Esophagus (tissue), 2 donors: ENCODE measurements around the gene TRIM17. TPM values are rescaled to one million over a fixed set of nuclear protein-coding genes. Genes with fewer than 3 reads are reported as not detected.
"Not testable (repeated sequence)": the region's sequence is repeated elsewhere in the genome, so short reads cannot be mapped to it uniquely, and the experiment has no call there.

Source experiments
- H3K27ac ChIP-seq, 2 donors: one replicate each; pipeline ENCODE4 v1.5.1; 2013; ENCODE audit warnings: low read depth in 2 of 2, mild to moderate bottlenecking in 2 of 2, inconsistent platforms in 1 of 2, low read length in 1 of 2, moderate library complexity in 1 of 2
- H3K27me3 ChIP-seq, 2 donors: one replicate each; pipeline ENCODE4 v1.6.1; 2013; ENCODE audit warnings: low read length in 2 of 2, control low read depth in 1 of 2, mild to moderate bottlenecking in 1 of 2; ENCODE audit not compliant: insufficient read depth in 2 of 2, control insufficient read depth in 1 of 2
- H3K36me3 ChIP-seq, 2 donors: one replicate each; pipeline ENCODE4 v1.6.1; 2013; ENCODE audit warnings: low read length in 1 of 2; ENCODE audit not compliant: control insufficient read depth in 2 of 2, insufficient read depth in 2 of 2
- H3K4me1 ChIP-seq, 2 donors: one replicate each; pipeline ENCODE4 v1.6.1; 2013; ENCODE audit warnings: low read length in 1 of 2; ENCODE audit not compliant: control insufficient read depth in 2 of 2, insufficient read depth in 2 of 2
- H3K4me3 ChIP-seq, 2 donors: one replicate each; pipeline ENCODE4 v1.5.1; 2013; ENCODE audit warnings: low read length in 2 of 2, mild to moderate bottlenecking in 2 of 2, low read depth in 1 of 2, moderate library complexity in 1 of 2
- H3K9me3 ChIP-seq, 2 donors: one replicate each; pipeline ENCODE4 v1.6.1; 2013; ENCODE audit warnings: mild to moderate bottlenecking in 2 of 2, low read depth in 1 of 2, low read length in 1 of 2, moderate library complexity in 1 of 2; ENCODE audit not compliant: control insufficient read depth in 2 of 2, insufficient read depth in 1 of 2
- WGBS, 2 donors: extraction: QIAGEN DNeasy Blood & Tissue Kit; methylation state at CpG; one replicate each; pipeline ENCODE4 v1.1.7; 2013; 5-methylcytosine and 5-hydroxymethylcytosine counted together
- polyA plus RNA-seq, 2 donors: library from polyadenylated mRNA; stranded (reverse); fragments of 200-250 nt; gene quantifications; one replicate each; pipeline ENCODE4 v1.2.3, GENCODE V29; 2013
- donor health status: healthy with polysubstance abuse.
- donor health status: Bipolar disorder and iron deficiency.

TRIM17 gene
- polyA plus RNA-seq, 2 donors = 1.1 to 1.8 TPM

DNA sequence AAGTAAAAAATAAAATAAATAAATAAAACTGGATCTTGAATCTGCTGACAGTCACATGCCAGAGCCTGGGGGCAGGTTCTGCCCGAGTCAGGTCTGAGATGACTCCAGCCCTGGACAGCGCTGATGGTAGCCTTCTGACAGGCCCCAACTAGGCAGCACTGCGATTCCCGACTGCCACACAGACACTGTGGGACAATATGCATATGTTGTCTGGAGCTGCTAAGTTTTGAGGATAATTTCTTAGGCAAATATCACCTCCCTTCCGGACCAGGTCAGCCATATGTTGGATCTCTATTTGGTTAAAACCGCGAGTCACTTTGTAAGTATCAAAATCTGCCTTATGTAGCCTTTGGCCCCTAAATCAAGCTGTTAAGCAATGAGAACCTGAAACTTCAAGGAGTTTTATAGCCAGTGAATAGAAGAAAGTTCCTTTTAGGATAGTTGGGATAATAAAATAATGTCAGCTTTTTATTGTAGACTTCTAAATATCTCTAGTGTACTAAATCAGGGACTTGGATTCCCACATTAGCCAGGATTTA lies 20.8 kb upstream of the TRIM17 start:
- no peak overlapping the region for H3K27ac ChIP-seq
- 83 to 89% methylated on average over 7 of the region's 7 CpGs for WGBS, 2 donors
- H3K4me1 ChIP-seq = no peaks in the 10 kb centered on the region
- H3K4me3 ChIP-seq = no peak overlapping the region
- H3K36me3 ChIP-seq = no peaks in the 10 kb centered on the region
- H3K27me3 ChIP-seq = peaks cover 2 to 3% of the 10 kb centered on the region in 2 donors
- H3K9me3 ChIP-seq = no peaks in the 10 kb centered on the region

- H3K4me3 ChIP-seq = no peak overlapping the region
- 79 to 83% methylated on average over 4 of the region's 4 CpGs for WGBS, 2 donors
- no peaks in the 10 kb centered on the region for H3K36me3 ChIP-seq
- no peak overlapping the region for H3K27ac ChIP-seq
- peaks cover 0 to 2% of the 10 kb centered on the region in 2 donors for H3K27me3 ChIP-seq
- H3K9me3 ChIP-seq = no peaks in the 10 kb centered on the region
- no peaks in the 10 kb centered on the region for H3K4me1 ChIP-seq
Measured at GRCh38 chr1:228434689-228435088, 18.0 kb upstream of the TRIM17 start.

DNA sequence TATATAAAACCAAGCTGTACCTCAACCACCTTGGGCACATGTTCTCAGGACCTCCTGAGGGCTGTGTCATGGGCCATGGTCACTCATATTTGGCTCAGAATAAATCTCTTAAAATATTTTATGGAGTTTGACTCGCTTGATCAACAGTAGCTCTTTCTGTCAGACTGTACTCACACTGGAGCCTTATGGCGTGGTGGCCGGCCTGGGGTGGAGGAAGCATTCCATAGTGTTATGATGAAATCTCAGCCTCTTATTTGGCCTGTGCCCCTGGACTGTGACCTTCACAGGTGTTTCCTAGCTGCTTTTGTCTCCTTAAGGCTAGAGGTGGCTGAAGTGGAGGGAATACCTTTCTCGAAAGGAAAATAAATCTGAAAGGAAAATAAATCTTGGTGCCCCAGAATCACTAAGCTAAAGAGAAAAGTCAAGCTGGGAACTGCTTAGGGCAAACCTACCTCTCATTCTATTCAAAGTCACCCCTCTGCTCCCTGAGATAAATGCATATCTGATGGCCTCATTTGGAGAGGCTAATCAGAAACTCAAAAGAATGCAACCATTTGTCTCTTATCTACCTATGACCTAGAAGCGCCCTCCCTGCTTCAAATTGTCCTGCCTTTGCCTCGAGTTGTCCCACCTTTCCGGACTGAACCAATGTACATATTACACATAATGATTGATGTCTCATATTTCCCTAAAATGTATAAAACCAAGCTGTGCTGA lies 16.8 kb upstream of the TRIM17 start:
- H3K27ac ChIP-seq, H3K36me3 ChIP-seq, H3K4me1 ChIP-seq, H3K9me3 ChIP-seq, H3K4me3 ChIP-seq, H3K27me3 ChIP-seq: not testable (repeated sequence)
- WGBS, 2 donors = 66 to 68% methylated on average over 7 of the region's 7 CpGs

DNA sequence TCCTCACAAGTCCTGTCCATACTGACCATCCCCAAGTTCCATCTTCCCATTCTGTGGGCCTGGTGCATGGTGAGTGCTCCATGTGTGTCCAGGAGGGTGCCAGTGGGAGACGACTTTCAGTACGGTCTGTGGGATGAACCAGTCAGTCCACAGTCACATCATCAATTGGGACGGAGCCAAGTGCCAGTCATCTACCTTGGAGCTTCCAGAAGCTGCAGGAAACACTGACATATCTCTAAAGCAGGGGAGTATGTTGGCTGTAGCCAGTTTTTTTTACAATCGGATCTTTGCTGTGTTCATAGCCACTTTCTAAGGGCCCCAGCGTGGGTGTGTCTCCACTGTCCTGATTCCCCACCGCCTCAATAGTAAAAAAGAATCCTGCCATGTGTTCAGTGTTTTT lies 13.6 kb upstream of the TRIM17 start:
- WGBS, 2 donors = 66 to 69% methylated on average over 6 of the region's 6 CpGs
- peaks cover 0 to 2% of the 10 kb centered on the region in 2 donors for H3K27me3 ChIP-seq
- no peak overlapping the region for H3K27ac ChIP-seq

DNA sequence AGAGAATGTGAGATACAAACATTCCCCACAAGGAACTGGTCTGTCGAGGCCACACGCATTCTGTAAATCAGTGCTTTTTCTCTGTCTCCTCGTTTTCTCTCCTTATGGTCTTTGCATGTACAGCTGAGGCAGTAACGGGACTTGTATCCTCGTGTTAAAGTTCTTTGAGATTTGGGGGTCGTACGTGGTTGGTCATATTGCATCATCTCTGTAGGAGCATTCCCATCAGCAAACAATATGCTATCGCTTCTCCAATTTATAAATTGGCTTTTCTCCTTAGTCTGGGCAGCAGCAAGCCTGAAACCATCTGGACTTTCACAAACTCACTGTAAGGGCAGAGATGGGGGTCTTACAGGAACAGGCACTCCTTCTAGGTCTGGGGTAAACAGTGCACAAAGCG lies 13.0 kb upstream of the TRIM17 start:
- no peaks in the 10 kb centered on the region for H3K9me3 ChIP-seq
- no peak overlapping the region for H3K4me3 ChIP-seq
- WGBS, 2 donors = 73 to 76% methylated on average over 9 of the region's 9 CpGs
- no peaks in the 10 kb centered on the region for H3K4me1 ChIP-seq
- no peak overlapping the region for H3K27ac ChIP-seq
- H3K36me3 ChIP-seq = no peaks in the 10 kb centered on the region
- peaks cover 0 to 2% of the 10 kb centered on the region in 2 donors for H3K27me3 ChIP-seq

More for the DNA sequence above, 13.6 kb upstream of the TRIM17 start:
- Histone ChIP-seq H3K4me3 (no peak overlapping the region), H3K4me1 (no peaks in the 10 kb centered on the region), H3K9me3 (no peaks in the 10 kb centered on the region), H3K36me3 (no peaks in the 10 kb centered on the region)

DNA sequence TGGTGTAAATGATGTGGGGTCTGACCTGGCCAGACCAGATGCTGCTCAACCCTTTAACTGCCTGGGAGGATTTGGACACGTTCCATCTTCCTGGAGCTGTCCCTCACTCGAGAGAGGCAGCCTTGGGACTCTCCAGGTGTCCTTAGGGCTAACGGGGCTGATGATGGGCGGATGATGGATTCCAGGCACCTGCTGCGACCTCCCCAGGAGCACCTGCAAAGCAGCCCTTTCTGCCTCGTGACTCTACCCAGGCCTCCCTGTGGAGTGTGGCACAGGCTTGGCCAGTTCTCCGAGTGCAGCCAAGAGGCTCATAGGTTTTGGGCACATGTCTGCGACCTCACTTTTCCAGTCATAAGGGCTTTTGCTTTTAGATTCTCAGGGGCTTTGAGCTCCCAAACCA lies 12.3 kb upstream of the TRIM17 start:
- Histone ChIP-seq H3K4me1 (no peaks in the 10 kb centered on the region), H3K27ac (no peak overlapping the region), H3K27me3 (no peaks in the 10 kb centered on the region), H3K9me3 (no peaks in the 10 kb centered on the region), H3K36me3 (no peaks in the 10 kb centered on the region), H3K4me3 (no peak overlapping the region)
- 65% methylated on average over 8 of the region's 8 CpGs for WGBS, 2 donors

- Histone ChIP-seq H3K4me3 (no peak overlapping the region), H3K9me3 (no peaks in the 10 kb centered on the region), H3K27ac (no peak overlapping the region), H3K36me3 (no peaks in the 10 kb centered on the region), H3K27me3 (no peaks in the 10 kb centered on the region), H3K4me1 (no peaks in the 10 kb centered on the region)
- WGBS, 2 donors = 74 to 75% methylated on average over 4 of the region's 4 CpGs
Measured at GRCh38 chr1:228428412-228428811, 11.8 kb upstream of the TRIM17 start.

- WGBS, 2 donors = 72 to 79% methylated on average over 5 of the region's 5 CpGs
- no peaks in the 10 kb centered on the region for H3K9me3 ChIP-seq
- no peaks in the 10 kb centered on the region for H3K27me3 ChIP-seq
- H3K4me3 ChIP-seq = no peak overlapping the region
- no peaks in the 10 kb centered on the region for H3K4me1 ChIP-seq
- H3K36me3 ChIP-seq = no peaks in the 10 kb centered on the region
- no peak overlapping the region for H3K27ac ChIP-seq
Measured at GRCh38 chr1:228426518-228427175, 10.0 kb upstream of the TRIM17 start.

- 96 to 98% methylated on average over 62 of the region's 62 CpGs for WGBS, 2 donors
- Histone ChIP-seq H3K4me3 (no peak overlapping the region), H3K27me3 (no peaks in the 10 kb centered on the region), H3K4me1 (no peaks in the 10 kb centered on the region), H3K9me3 (no peaks in the 10 kb centered on the region), H3K36me3 (no peaks in the 10 kb centered on the region), H3K27ac (no peak overlapping the region)
Measured at GRCh38 chr1:228424685-228425660, 8.3 kb upstream of the TRIM17 start.
